GM18499 (cell line): Measurements from ENCODE around the gene DGCR6L.
"Not testable (repeated sequence)": the region's sequence is repeated elsewhere in the genome, so short reads cannot be mapped to it uniquely, and the experiment has no call there.

ENCODE experiments used
- ATAC-seq: cut with Tn5 transposase; IDR thresholded peaks from one replicate; pipeline ENCODE4 v1.9.1; 2021; ENCODE audit warnings: moderate number of reproducible peaks; ENCODE audit not compliant: insufficient read depth, unreplicated experiment

DGCR6L gene

DNA sequence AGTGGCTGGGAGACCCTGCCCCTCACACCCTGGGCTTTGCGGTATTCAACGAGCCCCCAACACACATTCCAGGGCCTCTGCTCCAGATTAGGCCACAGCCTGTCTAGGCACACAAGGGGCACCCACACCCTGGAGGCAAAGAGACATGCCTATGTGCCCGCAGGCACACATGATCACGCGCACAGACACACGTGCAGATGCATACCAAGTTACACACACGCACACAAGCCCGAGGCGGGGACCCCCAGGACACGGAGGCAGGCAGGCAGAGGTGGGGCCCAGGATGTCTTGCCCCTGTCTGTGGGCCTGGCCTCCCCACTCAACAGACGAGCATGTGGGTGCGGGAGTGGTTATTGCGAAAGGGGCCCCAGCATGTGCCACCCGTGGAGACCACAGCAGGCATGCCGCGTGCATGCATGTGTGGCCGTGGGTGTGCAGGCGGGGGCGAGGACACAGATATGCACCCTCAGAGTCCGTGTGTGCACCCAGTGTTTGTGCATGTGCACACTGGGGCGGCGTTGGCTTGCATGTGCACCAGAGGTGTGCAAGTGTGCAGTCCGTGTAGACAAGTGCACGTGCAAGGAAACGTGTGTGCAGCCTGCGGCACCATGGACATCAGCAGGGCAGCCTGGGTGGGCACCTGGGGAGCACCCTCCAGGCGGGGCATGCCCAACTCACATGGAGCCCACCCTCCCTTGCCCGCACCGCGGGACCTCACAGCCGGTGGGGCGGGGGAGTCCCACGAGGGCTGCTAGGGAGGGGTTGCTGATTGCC lies 53.0 kb downstream of the DGCR6L start:
- ATAC-seq = not testable (repeated sequence)

DNA sequence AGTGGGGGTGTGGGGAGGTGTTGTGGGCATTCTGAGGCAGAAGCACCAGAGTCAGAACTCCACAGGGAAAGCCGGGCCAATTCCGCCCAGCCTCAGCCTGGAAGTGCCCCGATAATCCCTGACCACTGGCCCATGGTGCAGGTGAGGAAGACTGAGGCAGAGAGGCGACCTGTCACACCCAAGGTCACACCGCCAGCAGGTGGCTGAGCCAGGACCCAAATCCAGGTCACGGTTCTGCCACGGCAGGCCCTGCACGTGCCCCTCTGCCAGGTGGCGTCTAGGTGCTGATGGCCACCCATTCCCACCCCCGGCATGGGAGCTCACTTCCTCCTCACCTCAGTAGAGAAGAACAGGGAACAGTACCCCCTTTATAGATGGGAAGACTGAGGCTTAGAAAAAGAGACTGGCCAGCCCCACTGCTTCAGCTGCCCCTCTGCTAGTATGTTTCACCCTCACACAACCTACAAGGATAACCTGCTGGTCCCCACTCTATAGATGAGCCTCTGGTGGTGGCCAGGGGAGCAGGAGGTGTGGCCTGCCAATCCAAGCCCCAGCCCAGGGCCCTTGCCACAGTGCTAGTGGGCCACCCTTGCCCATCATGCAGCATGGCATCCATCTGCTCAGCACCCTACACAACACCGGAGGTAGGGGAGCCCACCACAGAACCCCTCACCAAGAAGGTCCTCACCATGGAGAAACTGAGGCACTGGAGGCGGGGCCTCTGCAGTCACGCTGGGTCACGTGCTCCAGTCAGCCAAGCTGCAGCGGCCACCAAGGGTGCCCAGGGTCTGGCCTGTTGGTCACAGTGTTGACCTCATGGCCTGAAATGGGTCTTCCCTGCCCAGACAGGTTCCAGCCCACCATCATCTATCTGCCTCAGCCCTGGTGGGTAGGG lies 53.8 kb downstream of the DGCR6L start:
- ATAC-seq = not testable (repeated sequence)

DNA sequence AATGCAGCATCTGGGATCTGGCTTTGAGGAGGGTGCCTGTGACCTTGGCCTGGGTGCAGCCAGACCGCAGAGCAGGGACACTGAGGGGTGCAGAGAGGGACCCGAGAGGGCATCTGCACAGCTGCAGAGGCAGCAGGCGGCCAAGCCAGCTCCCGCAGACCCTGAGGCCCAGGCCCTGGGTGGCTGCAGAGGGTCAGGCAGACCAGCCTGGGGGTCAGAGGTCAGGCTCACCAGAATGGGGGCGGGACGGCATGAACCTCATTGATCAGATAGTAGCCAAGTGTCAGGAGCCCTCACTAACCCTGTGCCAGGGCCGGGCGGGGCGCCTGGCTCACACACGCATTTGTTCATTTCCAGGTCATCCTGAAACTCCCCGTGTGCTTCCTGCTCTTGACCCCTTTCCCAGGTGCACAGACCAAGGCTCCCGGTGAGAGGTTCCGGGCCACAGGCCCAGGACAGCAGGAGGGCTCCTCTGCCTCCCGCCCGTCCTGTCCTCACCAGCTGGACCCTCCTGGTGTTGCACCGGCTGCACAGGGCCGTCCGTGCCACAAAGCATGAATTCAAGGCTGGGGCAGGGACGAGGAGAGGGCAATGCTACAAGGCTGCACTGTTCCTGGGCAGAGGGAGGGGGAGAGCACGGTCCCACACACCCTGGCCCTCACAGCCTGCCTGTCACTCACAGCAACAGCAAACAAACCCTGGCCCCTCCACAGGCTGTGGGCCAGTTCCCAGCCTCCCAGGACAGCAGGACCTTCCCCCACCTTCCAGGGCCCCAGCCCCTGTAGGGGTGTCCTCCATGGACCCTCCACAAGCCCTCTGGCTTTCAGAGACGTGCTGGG lies 55.0 kb downstream of the DGCR6L start:
- no peak for ATAC-seq
